ENCODE results near the gene BACE1. TPM values are rescaled to one million over a fixed set of nuclear protein-coding genes. Genes with fewer than 3 reads are reported as not detected.
"Not testable (repeated sequence)": the region's sequence is repeated elsewhere in the genome, so short reads cannot be mapped to it uniquely, and the experiment has no call there.

Gene BACE1
- total RNA-seq, 1 experiment from 2014 or later, result 9.7 TPM

DNA sequence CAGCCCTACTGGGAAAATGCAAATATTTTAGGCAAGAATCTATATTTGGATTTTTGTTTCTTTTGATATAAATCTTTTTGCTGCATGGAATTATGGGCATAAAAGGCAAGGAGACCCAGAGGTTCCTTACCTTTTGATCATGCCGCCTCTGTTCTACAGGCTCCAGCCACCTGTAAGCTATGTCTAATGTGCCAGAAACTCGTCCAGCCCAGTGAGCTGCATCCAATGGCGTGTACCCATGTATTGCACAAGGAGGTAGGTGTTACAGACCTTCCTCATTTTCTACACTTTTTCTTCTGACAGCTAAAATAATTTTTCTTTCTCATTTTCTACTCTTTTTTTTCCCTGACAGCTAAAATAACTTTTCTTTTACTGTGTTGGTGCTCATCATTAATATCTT lies 33.1 kb downstream of the BACE1 start:
- DNase-seq (ENCODE audit: low spot score), result no peak
- in situ Hi-C loops (cut with HindIII; ENCODE audit: low sequenced_read_pairs), result no loop called here

DNA sequence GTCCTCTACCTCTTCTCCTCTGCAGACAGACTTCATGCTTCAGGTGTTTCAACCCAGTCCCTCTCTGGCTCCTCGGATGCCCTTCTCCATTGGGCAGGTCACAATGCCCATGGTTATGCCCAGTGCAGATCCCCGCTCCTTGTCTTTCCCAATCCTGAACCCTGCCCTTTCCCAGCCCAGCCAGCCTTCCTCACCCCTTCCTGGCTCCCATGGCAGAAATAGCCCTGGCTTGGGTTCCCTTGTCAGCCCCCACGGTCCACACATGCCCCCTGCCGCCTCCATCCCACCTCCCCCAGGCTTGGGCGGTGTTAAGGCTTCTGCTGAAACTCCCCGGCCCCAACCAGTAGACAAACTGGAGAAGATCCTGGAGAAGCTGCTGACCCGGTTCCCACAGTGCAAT lies 34.2 kb downstream of the BACE1 start:
- in situ Hi-C loops (cut with HindIII; ENCODE audit: low sequenced_read_pairs), result no loop called here
- DNase-seq (ENCODE audit: low spot score), result no peak

DNA sequence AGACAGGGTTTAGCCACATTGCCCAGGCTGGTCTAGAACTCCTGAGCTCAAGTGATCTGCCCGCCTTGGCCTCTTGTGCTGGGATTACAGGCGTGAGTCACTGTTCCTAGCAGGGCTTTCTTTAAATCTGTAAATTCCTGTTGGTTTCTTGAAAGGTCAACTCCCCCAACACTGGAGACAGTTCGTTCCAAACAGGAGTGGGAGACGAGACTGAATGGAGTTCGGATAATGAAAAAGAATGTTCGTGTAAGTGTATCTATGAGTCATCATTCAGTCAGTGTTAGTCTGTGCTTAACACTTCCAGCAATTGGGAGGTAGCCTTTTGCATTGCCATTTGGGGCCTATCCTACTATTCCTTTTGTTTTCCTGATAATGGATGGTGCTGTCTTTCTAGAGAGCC lies 34.9 kb downstream of the BACE1 start:
- no peak for DNase-seq (ENCODE audit: low spot score)
- in situ Hi-C loops (cut with HindIII; ENCODE audit: low sequenced_read_pairs), result no loop called here

DNA sequence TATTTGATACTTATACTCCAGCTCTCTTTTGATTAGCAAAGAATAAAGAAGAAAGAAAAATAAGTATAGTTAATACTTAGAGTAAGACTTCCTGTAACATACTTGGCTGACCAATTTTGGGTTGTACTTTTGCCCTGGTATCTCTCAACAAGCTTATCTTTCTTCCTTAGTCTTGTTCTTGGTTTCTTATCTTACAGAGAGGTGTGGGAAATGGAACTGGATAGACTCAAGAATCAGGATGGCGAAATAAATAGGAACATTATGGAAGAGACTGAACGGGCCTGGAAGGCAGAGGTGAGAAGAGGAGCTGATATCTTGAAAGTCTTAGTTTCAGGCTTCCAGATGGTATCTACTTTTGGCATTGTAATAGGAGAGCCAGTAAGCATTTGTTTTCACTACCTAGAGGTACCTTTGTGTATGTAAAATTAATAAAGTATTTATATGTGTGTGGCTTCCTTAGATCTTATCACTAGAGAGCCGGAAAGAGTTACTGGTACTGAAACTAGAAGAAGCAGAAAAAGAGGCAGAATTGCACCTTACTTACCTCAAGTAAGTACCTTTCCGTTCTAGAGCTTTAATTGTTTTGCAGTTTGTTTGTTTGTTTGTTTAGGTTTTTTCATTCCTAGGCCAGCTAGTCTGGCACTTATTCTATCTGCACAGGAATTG lies 36.2 kb downstream of the BACE1 start:
- no peak for DNase-seq (ENCODE audit: low spot score)
- in situ Hi-C loops (cut with HindIII; ENCODE audit: low sequenced_read_pairs), result no loop called here

DNA sequence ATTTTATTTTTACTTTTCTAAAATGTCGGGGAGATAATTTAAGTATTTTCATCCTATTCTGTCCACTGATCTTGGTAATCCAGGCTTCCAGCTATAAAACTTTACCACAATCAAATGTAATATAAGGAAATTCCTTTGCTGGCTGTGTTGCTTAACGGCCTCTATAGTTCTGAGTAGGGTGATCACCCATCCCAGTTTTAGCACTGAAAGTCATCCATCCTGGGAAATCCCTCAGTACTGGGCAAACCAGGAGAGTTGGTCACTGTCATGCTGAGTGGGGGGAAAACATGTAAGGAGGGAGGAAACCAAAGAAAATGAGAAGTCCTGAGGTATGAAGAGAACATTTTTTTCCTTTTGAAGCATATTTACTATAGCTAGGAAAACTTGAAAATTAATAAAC lies 37.7 kb downstream of the BACE1 start:
- DNase-seq (ENCODE audit: low spot score), result no peak
- in situ Hi-C loops (cut with HindIII; ENCODE audit: low sequenced_read_pairs), result no loop called here

DNA sequence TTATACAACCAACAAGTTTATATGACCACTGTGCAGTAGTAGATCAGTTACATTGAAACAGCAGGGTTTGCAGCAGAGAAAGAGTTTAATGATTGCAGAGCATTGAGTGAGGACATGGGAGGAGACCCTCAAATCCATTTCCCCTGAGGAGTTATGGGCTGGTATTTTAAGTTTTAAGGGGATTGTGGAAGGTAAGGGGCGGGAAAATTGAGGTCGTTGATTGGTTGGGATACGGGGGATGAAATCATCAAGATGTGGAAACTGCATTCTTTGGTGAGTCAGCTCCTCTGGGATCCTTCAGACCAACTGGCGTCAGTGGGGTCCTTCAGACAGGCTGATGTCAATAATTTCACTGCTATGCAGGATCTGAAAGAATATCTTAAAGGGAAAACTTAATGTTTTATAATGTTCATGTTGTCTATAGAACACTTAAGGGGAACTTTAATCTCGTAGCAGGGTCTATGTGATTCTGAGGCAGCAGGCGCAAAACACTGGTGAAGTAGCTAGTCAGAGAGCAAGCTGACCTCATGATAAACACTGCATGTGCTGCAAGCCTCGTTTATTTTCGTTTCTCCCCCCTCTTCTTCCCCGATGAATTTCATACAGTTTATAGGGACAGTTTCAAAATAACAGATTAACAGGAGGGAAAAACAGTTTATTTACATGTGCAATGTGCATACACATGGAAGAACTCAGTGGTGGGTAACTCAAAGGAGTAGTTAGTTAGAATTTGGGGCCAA lies 42.3 kb downstream of the BACE1 start:
- in situ Hi-C loops (cut with HindIII; ENCODE audit: low sequenced_read_pairs), result no loop called here
- no peak for DNase-seq (ENCODE audit: low spot score)

DNA sequence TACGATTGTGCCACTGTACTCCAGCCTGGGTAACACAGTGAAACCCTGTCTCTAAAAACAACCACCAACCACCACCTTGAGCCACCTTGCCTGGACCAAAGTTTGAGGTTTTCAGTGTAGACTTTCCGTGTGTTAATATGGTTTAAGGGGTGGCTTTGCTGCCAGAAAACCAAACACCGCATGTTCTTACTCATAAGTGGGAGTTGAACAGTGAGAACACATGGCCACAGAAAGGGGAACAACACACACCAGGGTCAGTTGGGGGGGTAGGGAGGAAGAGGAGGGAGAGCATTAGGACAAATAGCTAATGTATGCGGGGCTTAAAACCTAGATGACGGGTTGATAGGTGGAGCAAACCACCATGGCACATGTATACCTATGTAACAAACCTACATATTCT lies 43.9 kb downstream of the BACE1 start:
- in situ Hi-C loops (cut with HindIII; ENCODE audit: low sequenced_read_pairs); DNase-seq (ENCODE audit: low spot score): not testable (repeated sequence)

DNA sequence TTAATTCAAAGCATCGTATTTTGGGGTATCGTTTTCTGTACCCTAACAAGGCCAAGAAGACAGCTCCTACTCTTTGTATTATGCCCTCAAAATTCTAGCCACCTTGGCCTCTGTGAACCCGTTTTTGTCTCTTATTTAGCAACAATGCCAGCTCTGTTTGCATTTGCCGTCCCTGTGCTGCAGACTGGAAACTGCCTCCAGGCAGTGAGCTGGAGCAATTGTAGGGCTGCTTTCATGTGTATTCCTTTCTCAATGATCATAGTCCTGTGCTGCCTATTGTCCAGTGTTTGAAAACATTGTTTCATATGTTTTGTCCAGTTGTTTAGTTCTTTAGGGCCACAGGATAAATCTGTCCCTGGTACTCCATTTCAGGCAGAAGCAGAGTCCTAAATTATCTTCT lies 44.8 kb downstream of the BACE1 start:
- DNase-seq (ENCODE audit: low spot score), result no peak
- in situ Hi-C loops (cut with HindIII; ENCODE audit: low sequenced_read_pairs), result no loop called here

DNA sequence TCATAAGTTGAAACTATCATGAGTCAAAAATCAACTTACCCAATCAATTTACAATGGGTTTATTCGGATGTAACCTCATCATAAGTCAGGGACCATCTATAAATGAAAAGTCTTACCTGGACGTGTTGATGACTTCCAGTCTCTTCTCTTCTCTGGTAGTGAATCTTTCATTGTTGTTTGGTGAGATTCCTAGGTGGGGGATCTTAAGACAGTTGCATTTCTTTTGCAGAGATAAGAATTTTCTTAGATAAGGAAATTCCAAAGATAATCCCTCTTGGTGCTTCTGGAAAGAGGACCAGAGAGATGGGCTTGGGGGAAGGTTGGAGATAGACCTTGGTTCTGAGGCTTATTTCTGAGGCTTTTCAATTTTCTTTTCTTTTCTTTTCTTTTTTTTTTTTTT lies 46.2 kb downstream of the BACE1 start:
- DNase-seq (ENCODE audit: low spot score), result no peak
- in situ Hi-C loops (cut with HindIII; ENCODE audit: low sequenced_read_pairs), result no loop called here

DNA sequence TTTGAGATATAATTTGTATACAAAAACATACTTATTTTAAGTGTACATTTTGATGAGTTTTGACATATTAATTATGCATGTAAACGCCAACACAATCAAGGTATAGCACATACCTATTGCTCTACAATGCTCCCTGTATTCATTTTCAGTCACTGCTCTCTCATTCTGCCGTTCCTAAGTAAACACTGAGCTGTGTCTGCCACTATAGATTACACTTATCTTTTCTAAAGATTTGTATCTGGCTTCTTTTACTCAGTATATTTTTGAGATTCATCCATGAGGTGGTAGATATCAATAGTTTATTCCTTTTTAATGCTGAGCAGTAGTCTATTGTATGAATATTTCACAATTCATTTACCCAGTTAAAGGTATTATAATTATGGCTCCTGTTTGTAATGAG lies 50.3 kb downstream of the BACE1 start:
- DNase-seq (ENCODE audit: low spot score), result no peak
- in situ Hi-C loops (cut with HindIII; ENCODE audit: low sequenced_read_pairs), result no loop called here

DNA sequence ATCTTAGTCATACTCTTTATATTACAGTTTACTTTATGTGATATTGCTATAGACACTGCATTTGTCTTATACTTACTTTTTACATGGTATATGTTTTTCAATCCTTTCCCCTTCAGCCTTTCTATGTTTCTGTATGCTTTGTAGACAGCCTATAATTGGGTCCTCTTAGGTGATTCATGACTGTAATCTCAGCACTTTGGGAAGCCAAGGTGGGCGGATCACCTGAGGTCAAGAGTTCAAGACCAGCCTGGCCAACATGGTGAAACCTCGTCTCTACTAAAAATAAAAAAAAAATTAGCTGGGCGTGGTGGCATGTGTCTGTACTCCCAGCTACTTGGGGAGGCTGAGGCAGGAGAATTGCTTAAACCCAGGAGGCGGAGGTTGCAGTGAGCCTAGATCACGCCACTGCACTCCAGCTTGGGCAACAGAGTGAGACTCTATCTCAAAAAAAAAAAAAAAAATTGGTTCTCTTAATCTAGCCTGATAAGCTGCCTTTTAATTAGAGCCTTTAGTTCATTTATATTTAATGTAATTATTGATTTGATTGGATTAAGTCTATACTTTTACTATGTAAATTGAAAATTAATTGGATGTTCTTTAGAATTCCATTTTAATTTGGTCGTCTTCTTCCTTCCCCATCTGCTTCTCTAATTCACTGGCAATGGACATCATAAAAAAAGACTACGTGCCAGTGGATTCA lies 51.3 kb downstream of the BACE1 start:
- in situ Hi-C loops (cut with HindIII; ENCODE audit: low sequenced_read_pairs); DNase-seq (ENCODE audit: low spot score): not testable (repeated sequence)

DNA sequence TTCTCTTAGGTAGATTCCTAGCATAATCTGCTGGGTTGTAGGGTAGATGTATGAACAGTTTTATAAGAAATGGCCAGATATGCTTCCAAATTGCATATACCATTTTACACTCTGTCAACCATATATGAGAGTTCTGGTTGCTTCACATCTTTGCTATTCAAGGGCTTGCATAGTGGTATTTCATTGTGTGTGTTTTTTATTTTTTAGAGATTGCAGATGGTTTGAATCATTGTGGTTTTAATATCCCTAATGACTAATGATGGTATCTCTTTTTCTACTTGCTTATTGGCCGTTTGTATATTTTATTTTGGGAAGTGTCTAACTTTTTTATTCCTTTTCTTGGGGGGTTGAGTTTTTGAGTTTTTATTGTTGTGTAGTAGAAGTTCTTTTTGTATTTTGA lies 56.6 kb downstream of the BACE1 start:
- in situ Hi-C loops (cut with HindIII; ENCODE audit: low sequenced_read_pairs), result no loop called here
- no peak for DNase-seq (ENCODE audit: low spot score)

DNA sequence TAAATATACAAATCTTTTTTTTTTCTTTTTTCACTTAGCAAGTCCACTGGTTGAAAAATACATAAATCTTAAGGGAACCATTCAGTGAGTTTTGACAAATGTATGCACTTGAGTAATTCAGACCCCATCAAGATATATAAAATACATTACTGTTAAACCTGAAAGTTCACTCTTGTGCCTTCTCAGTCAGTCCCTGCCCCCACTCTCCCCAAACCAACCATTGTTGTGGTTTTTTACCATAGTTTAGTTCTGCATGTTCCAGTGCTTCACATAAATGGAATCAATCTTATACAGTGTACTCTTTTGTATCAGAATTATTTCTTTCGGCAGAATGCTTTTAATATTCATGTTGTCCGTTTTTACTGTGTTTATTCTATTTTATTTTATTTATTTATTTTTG lies 57.5 kb downstream of the BACE1 start:
- in situ Hi-C loops (cut with HindIII; ENCODE audit: low sequenced_read_pairs), result no loop called here
- no peak for DNase-seq (ENCODE audit: low spot score)

DNA sequence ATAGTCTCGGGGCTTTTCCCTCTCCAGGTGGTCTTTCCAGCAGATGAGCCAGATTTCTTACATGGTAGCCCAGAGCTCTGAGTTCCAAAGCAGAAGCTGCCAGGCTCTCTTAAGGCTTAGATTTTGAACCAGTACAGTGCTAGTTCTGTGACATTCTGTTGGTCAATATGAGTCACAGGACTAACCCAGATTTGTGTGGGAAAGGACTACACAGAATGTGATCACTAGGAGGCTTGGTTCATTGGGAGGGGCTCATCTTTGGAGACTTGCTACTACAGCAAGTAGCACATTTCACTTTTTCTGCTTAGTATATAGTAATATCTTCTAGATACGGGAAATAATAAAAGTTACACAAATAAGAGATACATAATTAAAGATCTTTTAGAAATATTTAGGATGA lies 59.5 kb downstream of the BACE1 start:
- in situ Hi-C loops (cut with HindIII; ENCODE audit: low sequenced_read_pairs), result no loop called here
- DNase-seq (ENCODE audit: low spot score), result no peak

DNA sequence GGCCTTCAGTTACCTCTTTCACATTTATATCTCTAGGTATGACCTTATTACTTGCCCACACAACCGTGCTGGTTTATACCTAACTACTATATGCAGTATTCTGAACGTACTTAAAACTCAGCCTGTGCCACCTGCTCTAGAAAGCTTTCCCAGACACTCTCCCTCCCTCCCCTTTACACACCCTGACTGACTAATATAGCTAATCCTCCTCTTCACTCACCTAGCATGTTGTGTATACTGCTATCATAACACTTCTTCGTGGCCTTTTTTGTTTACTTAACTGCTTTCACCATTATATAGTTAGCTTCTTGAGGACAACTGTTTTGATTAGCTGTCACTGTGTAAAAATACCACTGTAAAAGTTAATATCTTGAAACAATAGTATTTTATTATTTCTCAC lies 60.1 kb downstream of the BACE1 start:
- in situ Hi-C loops (cut with HindIII; ENCODE audit: low sequenced_read_pairs), result no loop called here
- DNase-seq (ENCODE audit: low spot score), result no peak

DNA sequence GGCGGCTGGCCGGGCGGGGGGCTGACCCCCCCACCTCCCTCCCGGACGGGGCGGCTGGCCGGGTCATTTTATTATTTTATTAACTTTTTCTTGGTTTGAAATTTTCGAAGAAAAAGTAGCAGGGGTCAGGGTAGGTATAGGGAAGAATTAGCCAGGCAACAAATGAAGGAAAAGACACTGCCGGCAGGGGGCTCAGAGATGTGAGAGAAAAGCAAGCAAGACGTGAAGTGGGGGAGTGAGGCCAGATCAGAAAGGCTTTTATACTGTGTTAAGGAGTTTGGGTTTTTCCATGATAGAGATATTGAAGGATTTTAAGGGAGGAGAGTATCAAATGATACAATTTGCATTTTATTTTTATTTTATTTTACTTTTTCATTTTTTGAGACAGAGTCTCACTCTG lies 64.5 kb downstream of the BACE1 start:
- in situ Hi-C loops (cut with HindIII; ENCODE audit: low sequenced_read_pairs), result no loop called here
- DNase-seq (ENCODE audit: low spot score), result no peak

DNA sequence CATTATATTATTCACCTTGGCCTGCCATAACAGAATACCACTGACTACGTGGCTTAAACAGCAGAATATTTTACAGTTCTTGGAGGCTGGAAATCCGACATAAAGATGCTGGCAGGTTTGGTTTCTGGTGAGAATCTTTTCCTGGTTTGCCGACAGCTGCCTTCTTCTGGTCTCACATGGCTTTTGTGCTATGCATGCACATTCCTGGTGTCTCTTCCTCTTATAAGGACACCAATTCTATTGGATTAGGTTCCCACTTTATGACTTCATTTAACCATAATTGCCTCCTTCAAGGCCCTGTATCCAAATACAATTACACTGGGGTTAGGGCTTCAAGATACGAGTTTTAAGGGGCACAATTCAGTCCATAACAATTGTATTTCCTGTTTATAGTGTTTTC lies 66.5 kb downstream of the BACE1 start:
- no peak for DNase-seq (ENCODE audit: low spot score)
- in situ Hi-C loops (cut with HindIII; ENCODE audit: low sequenced_read_pairs), result no loop called here

DNA sequence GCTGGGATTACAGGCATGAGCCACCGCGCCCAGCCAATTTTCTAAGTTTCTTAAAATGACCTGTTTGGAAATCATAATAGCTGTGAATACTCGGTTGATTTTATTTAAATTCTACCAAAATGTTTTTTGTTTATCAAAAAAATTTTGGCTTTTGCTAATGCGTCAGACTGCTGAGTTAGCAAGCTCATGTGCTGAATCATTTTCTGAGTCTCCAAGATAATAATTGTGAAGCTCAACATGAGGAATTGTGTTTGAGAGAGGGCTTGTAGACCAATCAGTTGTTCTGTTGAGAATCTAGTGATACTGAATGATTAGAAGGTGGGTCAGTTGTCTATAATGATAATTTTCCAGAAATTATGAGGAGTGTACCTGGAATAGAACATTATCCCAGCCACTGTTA lies 67.7 kb downstream of the BACE1 start:
- in situ Hi-C loops (cut with HindIII; ENCODE audit: low sequenced_read_pairs), result no loop called here
- no peak for DNase-seq (ENCODE audit: low spot score)

DNA sequence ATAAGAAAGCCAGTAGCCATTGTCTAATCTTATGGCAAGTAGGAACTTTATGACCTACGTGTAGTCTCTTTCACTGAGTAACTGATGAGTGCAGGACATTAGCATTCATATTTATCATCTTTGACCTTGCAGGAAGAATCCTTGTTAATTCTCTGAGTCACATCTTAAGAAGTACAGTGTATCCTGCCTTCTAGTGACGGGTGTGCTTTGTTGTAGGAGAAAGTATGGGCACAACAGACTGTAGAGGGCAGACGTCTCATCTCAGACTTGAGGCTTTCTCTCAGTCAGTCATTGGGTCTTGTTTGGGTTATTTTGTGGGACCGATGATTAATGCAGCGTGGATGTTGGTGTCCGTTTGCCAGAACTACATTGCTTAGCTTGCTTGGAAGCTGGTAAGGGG lies 76.8 kb downstream of the BACE1 start:
- in situ Hi-C loops (cut with HindIII; ENCODE audit: low sequenced_read_pairs), result no loop called here
- DNase-seq (ENCODE audit: low spot score), result no peak

DNA sequence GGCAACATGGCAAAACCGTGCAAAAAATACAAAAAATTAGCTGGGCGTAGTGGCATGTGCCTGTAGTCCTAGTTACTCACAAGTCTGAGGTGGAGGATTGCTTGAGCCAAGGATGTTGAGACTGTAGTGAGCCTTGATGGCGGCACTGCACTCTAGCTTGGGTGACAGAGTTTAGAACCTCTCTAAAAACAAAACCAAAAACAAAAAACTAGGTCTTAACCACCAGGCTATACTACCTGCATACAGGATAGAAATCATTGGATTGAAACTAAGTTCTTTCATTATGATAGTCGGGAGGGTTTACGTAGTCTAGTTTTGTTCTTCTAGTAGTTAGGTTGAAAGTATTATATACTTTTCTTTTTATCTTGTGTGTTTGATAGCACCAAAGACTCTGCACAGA lies 77.8 kb downstream of the BACE1 start:
- in situ Hi-C loops (cut with HindIII; ENCODE audit: low sequenced_read_pairs), result no loop called here

More for the DNA sequence above, 77.8 kb downstream of the BACE1 start:
- no peak for DNase-seq (ENCODE audit: low spot score)

All from G401 (cell line).